ENCODE data around the gene CA9. TPM values are rescaled to one million over a fixed set of nuclear protein-coding genes. Genes with fewer than 3 reads are reported as not detected.

The CA9 gene
- total and polyA plus RNA-seq, 2 experiments from 2014 or later = 1.1 TPM; not detected in 1

DNA sequence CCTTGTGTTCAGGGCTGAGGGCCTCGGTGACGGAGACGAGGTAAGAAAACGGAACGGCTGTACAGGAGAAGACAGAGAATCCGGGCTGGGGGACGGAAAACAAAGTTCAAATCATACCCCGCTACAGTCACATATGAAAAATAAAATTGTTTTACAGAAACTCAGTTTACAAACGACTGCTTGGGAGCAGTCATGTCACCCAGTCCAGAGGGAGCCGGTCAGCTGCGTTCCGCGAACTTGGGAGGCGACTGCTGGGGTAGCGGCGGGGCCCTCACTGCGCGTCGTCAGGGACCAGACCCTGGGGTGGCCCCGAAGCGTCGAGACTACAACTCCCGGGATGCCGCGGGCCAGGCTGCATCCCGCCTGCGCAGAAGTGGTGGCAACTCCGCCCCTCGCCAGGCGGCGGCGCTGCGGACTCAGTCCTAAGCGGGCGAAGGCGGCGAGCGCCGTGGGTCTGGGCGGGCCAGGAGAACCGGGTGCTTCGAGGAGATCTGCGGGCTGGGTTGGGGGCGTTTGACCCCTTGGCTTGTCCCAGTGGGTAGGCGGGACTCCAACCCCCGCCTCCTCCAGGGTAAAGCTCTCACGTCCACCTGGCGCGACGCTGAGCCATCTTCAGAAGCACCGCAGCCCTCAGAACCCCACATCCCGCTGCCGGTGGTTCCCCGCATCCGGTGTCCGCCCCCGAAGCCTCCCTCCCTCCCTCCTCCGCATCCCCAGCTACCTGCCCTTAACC, 27.0 kb upstream of the CA9 start:
- Mint-ChIP-seq H3K27me3 (ENCODE audit: insufficient read depth, low read depth, poor library complexity) (peaks cover 35% of the 10 kb centered on the region), H3K4me3 (peak overlapping the region; percentile 83), H3K9me3 (no peaks in the 10 kb centered on the region; the same call in 2 of the 3 replicates), H3K4me1 (peaks cover 48% of the 10 kb centered on the region), H3K27ac (peak overlapping the region; percentile 80), H3K36me3 (ENCODE audit: low read depth) (no peaks in the 10 kb centered on the region; the same call in 2 of the 3 replicates)
- Histone ChIP-seq H4K20me1 (replicated peaks; ENCODE audit: insufficient read depth) (no peaks in the 10 kb centered on the region), H3K27ac (ENCODE audit: low read depth) (peak overlapping the region; percentile 87; the same call in 1 of the 2 replicates), H3K79me2 (replicated peaks; ENCODE audit: insufficient read depth) (no peaks in the 10 kb centered on the region), H3F3A (replicated peaks; ENCODE audit: low read depth) (peaks cover 15% of the 10 kb centered on the region; the same call in 1 of the 2 replicates), H2AFZ (peak overlapping the region; percentile 99), H3K9me2 (ENCODE audit: insufficient read depth) (no peaks in the 10 kb centered on the region), H3K4me2 (peak overlapping the region; percentile 97), H3K4me1 (ENCODE audit: insufficient read depth) (peaks cover 43% of the 10 kb centered on the region), H3K4me3 (peak overlapping the region; percentile 95), H3K27me3 (ENCODE audit: insufficient read depth) (no peaks in the 10 kb centered on the region), H3K36me3 (ENCODE audit: insufficient read depth) (no peaks in the 10 kb centered on the region)
- ATAC-seq (peak; percentile 88), DNase-seq (ENCODE audit: low spot score) (peak; percentile 96)
- TF ChIP-seq ZNF331 (CRISPR knock-in tag; IDR thresholded peaks at IDR 0.05; ENCODE audit: low read depth) (no peak), EZH2 (IDR thresholded peaks at IDR 0.05; ENCODE audit: low read depth, unreplicated experiment) (no peak), NANOG (IDR thresholded peaks at IDR 0.05; ENCODE audit: borderline replicate concordance) (no peak), JUNB (IDR thresholded peaks at IDR 0.05; ENCODE audit: unreplicated experiment) (no peak), STAT1 (IDR thresholded peaks at IDR 0.05; ENCODE audit: unreplicated experiment) (no peak), POLR2AphosphoS5 (IDR thresholded peaks at IDR 0.05; ENCODE audit: low read depth) (peak; percentile 69), ZNF114 (CRISPR knock-in tag; IDR thresholded peaks at IDR 0.05) (no peak), EZH2phosphoT487 (IDR thresholded peaks at IDR 0.05; ENCODE audit: unreplicated experiment) (no peak), CREB1 (CRISPR knock-in tag; IDR thresholded peaks at IDR 0.05; ENCODE audit: low read depth) (peak; percentile 59)
- TF ChIP-seq, protein P1, sequence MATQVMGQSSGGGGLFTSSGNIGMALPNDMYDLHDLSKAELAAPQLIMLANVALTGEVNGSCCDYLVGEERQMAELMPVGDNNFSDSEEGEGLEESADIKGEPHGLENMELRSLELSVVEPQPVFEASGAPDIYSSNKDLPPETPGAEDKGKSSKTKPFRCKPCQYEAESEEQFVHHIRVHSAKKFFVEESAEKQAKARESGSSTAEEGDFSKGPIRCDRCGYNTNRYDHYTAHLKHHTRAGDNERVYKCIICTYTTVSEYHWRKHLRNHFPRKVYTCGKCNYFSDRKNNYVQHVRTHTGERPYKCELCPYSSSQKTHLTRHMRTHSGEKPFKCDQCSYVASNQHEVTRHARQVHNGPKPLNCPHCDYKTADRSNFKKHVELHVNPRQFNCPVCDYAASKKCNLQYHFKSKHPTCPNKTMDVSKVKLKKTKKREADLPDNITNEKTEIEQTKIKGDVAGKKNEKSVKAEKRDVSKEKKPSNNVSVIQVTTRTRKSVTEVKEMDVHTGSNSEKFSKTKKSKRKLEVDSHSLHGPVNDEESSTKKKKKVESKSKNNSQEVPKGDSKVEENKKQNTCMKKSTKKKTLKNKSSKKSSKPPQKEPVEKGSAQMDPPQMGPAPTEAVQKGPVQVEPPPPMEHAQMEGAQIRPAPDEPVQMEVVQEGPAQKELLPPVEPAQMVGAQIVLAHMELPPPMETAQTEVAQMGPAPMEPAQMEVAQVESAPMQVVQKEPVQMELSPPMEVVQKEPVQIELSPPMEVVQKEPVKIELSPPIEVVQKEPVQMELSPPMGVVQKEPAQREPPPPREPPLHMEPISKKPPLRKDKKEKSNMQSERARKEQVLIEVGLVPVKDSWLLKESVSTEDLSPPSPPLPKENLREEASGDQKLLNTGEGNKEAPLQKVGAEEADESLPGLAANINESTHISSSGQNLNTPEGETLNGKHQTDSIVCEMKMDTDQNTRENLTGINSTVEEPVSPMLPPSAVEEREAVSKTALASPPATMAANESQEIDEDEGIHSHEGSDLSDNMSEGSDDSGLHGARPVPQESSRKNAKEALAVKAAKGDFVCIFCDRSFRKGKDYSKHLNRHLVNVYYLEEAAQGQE (IDR thresholded peaks at IDR 0.05; ENCODE audit: unreplicated experiment) = no peak
- TF ChIP-seq, protein P2, sequence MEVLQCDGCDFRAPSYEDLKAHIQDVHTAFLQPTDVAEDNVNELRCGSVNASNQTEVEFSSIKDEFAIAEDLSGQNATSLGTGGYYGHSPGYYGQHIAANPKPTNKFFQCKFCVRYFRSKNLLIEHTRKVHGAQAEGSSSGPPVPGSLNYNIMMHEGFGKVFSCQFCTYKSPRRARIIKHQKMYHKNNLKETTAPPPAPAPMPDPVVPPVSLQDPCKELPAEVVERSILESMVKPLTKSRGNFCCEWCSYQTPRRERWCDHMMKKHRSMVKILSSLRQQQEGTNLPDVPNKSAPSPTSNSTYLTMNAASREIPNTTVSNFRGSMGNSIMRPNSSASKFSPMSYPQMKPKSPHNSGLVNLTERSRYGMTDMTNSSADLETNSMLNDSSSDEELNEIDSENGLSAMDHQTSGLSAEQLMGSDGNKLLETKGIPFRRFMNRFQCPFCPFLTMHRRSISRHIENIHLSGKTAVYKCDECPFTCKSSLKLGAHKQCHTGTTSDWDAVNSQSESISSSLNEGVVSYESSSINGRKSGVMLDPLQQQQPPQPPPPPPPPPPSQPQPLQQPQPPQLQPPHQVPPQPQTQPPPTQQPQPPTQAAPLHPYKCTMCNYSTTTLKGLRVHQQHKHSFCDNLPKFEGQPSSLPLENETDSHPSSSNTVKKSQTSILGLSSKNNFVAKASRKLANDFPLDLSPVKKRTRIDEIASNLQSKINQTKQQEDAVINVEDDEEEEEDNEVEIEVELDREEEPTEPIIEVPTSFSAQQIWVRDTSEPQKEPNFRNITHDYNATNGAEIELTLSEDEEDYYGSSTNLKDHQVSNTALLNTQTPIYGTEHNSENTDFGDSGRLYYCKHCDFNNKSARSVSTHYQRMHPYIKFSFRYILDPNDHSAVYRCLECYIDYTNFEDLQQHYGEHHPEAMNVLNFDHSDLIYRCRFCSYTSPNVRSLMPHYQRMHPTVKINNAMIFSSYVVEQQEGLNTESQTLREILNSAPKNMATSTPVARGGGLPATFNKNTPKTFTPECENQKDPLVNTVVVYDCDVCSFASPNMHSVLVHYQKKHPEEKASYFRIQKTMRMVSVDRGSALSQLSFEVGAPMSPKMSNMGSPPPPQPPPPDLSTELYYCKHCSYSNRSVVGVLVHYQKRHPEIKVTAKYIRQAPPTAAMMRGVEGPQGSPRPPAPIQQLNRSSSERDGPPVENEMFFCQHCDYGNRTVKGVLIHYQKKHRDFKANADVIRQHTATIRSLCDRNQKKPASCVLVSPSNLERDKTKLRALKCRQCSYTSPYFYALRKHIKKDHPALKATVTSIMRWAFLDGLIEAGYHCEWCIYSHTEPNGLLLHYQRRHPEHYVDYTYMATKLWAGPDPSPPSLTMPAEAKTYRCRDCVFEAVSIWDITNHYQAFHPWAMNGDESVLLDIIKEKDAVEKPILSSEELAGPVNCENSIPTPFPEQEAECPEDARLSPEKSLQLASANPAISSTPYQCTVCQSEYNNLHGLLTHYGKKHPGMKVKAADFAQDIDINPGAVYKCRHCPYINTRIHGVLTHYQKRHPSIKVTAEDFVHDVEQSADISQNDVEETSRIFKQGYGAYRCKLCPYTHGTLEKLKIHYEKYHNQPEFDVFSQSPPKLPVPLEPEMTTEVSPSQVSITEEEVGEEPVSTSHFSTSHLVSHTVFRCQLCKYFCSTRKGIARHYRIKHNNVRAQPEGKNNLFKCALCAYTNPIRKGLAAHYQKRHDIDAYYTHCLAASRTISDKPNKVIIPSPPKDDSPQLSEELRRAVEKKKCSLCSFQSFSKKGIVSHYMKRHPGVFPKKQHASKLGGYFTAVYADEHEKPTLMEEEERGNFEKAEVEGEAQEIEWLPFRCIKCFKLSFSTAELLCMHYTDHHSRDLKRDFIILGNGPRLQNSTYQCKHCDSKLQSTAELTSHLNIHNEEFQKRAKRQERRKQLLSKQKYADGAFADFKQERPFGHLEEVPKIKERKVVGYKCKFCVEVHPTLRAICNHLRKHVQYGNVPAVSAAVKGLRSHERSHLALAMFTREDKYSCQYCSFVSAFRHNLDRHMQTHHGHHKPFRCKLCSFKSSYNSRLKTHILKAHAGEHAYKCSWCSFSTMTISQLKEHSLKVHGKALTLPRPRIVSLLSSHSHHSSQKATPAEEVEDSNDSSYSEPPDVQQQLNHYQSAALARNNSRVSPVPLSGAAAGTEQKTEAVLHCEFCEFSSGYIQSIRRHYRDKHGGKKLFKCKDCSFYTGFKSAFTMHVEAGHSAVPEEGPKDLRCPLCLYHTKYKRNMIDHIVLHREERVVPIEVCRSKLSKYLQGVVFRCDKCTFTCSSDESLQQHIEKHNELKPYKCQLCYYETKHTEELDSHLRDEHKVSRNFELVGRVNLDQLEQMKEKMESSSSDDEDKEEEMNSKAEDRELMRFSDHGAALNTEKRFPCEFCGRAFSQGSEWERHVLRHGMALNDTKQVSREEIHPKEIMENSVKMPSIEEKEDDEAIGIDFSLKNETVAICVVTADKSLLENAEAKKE (CRISPR knock-in tag; IDR thresholded peaks at IDR 0.05) = no peak
- TF ChIP-seq, protein P3, sequence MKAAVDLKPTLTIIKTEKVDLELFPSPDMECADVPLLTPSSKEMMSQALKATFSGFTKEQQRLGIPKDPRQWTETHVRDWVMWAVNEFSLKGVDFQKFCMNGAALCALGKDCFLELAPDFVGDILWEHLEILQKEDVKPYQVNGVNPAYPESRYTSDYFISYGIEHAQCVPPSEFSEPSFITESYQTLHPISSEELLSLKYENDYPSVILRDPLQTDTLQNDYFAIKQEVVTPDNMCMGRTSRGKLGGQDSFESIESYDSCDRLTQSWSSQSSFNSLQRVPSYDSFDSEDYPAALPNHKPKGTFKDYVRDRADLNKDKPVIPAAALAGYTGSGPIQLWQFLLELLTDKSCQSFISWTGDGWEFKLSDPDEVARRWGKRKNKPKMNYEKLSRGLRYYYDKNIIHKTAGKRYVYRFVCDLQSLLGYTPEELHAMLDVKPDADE (IDR thresholded peaks at IDR 0.05) = no peak
- TF ChIP-seq, protein P4, sequence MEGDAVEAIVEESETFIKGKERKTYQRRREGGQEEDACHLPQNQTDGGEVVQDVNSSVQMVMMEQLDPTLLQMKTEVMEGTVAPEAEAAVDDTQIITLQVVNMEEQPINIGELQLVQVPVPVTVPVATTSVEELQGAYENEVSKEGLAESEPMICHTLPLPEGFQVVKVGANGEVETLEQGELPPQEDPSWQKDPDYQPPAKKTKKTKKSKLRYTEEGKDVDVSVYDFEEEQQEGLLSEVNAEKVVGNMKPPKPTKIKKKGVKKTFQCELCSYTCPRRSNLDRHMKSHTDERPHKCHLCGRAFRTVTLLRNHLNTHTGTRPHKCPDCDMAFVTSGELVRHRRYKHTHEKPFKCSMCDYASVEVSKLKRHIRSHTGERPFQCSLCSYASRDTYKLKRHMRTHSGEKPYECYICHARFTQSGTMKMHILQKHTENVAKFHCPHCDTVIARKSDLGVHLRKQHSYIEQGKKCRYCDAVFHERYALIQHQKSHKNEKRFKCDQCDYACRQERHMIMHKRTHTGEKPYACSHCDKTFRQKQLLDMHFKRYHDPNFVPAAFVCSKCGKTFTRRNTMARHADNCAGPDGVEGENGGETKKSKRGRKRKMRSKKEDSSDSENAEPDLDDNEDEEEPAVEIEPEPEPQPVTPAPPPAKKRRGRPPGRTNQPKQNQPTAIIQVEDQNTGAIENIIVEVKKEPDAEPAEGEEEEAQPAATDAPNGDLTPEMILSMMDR (conservative IDR thresholded peaks at IDR 0.05; ENCODE audit: low read depth in 2 of 2) = peak; percentile 57 to 95
